HEK293 (cell line): ENCODE results near the gene VKORC1.

Experiments used
- CTCF ChIA-PET: fragments of 350-600 bp; formaldehyde crosslinking; extraction: SDS; loops from one replicate; lab custom pipeline; 2021; ENCODE audit warnings: antibody characterized with exemption; lab: Yijun Ruan, JAX
- POLR2A ChIA-PET: fragments of 300-600 bp; formaldehyde crosslinking; extraction: SDS; loops from one replicate; lab custom pipeline; 2020; ENCODE audit warnings: antibody characterized with exemption, inconsistent platforms; lab: Yijun Ruan, JAX
- H3K27ac ChIP-seq: fragments of 200-500 bp; sonication (Bioruptor generic); 2 replicates; pipeline ENCODE4 v1.5.1; 2014; ENCODE audit warnings: low read depth, low read length, control low read depth, inconsistent platforms; ENCODE audit errors: extremely low read depth
- H3K36me3 ChIP-seq, 2 experiments: fragments of 200-500 bp in 1 of 2; sonication (Bioruptor generic) in 1 of 2; 1 replicate in 1 of 2; 2 replicates in 1 of 2; pipeline ENCODE4 v1.5.1; 2014 to 2017; ENCODE audit warnings: inconsistent platforms in 2 of 2, low read length in 2 of 2; ENCODE audit not compliant: control insufficient read depth in 2 of 2, insufficient read depth in 1 of 2
- H3K4me1 ChIP-seq: fragments of 200-500 bp; sonication (Bioruptor generic); 2 replicates; pipeline ENCODE4 v1.5.1; 2014; ENCODE audit warnings: mild to moderate bottlenecking, low read length, inconsistent platforms; ENCODE audit not compliant: control insufficient read depth, insufficient read depth
- H3K4me3 ChIP-seq: 2 replicates; pipeline ENCODE4 v1.5.1; 2011; ENCODE audit warnings: low read depth, mild to moderate bottlenecking, control low read depth, low read length, moderate library complexity
- H3K9me3 ChIP-seq: fragments of 200-500 bp; sonication (Bioruptor generic); 2 replicates; pipeline ENCODE4 v1.5.1; 2014; ENCODE audit warnings: low read depth, low read length, inconsistent platforms; ENCODE audit not compliant: control insufficient read depth, insufficient read depth
- FEZF1 ChIP-seq: fragments of 450-650 bp; formaldehyde crosslinking; IDR thresholded peaks from 2 replicates; pipeline ENCODE4 v1.5.1; 2016; ENCODE audit warnings: missing biosample characterization, missing genetic modification characterization
- GLI2 ChIP-seq: fragments of 450-650 bp; formaldehyde crosslinking; IDR thresholded peaks from 2 replicates; pipeline ENCODE4; 2017; ENCODE audit warnings: missing biosample characterization, missing genetic modification characterization, low read depth, borderline replicate concordance
- HOXA7 ChIP-seq: sonication (generic); formaldehyde crosslinking; IDR thresholded peaks from 2 replicates; pipeline ENCODE4 v1.8.1; 2022; ENCODE audit warnings: missing genetic modification reagents, borderline replicate concordance
- KLF7 ChIP-seq: fragments of 450-650 bp; formaldehyde crosslinking; IDR thresholded peaks from 2 replicates; pipeline ENCODE4 v1.5.1; 2016; ENCODE audit warnings: missing biosample characterization, missing genetic modification characterization, borderline replicate concordance
- KLF9 ChIP-seq: fragments of 450-650 bp; formaldehyde crosslinking; IDR thresholded peaks from 2 replicates; pipeline ENCODE4 v1.5.1; 2016; ENCODE audit warnings: missing biosample characterization, missing genetic modification characterization, low read depth
- PRDM10 ChIP-seq: fragments of 450-650 bp; formaldehyde crosslinking; IDR thresholded peaks from 2 replicates; pipeline ENCODE4 v1.5.1; 2016; ENCODE audit warnings: missing biosample characterization, missing genetic modification characterization
- SP2 ChIP-seq: fragments of 450-650 bp; formaldehyde crosslinking; IDR thresholded peaks from 2 replicates; pipeline ENCODE4 v1.5.1; 2016; ENCODE audit warnings: missing biosample characterization, missing genetic modification characterization
- ZFHX2 ChIP-seq: fragments of 450-650 bp; formaldehyde crosslinking; conservative IDR thresholded peaks from 2 replicates; pipeline ENCODE4 v1.5.1; 2016; ENCODE audit warnings: missing biosample characterization, missing genetic modification characterization
- ZNF140 ChIP-seq: fragments of 450-650 bp; formaldehyde crosslinking; IDR thresholded peaks from 2 replicates; pipeline ENCODE4 v1.5.1; 2016; ENCODE audit warnings: missing biosample characterization, missing genetic modification characterization
- ZNF16 ChIP-seq: fragments of 450-650 bp; formaldehyde crosslinking; IDR thresholded peaks from 2 replicates; pipeline ENCODE4 v1.5.1; 2016; ENCODE audit warnings: low read depth, missing biosample characterization, missing genetic modification characterization
- ZNF211 ChIP-seq: fragments of 450-650 bp; formaldehyde crosslinking; IDR thresholded peaks from 2 replicates; pipeline ENCODE4 v1.5.1; 2016; ENCODE audit warnings: low read depth, missing biosample characterization, missing genetic modification characterization
- ZNF24 ChIP-seq: fragments of 450-650 bp; formaldehyde crosslinking; IDR thresholded peaks from 2 replicates; pipeline ENCODE4 v1.5.1; 2016; ENCODE audit warnings: missing biosample characterization, missing genetic modification characterization
- ZNF248 ChIP-seq: fragments of 450-650 bp; formaldehyde crosslinking; IDR thresholded peaks from 2 replicates; pipeline ENCODE4 v1.5.1; 2017; ENCODE audit warnings: missing biosample characterization, missing genetic modification characterization
- ZNF266 ChIP-seq: fragments of 450-650 bp; formaldehyde crosslinking; IDR thresholded peaks from 2 replicates; pipeline ENCODE4 v1.5.1; 2016; ENCODE audit warnings: missing biosample characterization, missing genetic modification characterization, low read depth
- ZNF37A ChIP-seq: fragments of 450-650 bp; IDR thresholded peaks from 2 replicates; pipeline ENCODE4 v1.5.1; 2018; ENCODE audit warnings: missing biosample characterization, missing genetic modification characterization
- ZNF404 ChIP-seq: fragments of 450-650 bp; formaldehyde crosslinking; IDR thresholded peaks from 2 replicates; pipeline ENCODE4 v1.5.1; 2017; ENCODE audit warnings: missing biosample characterization, missing genetic modification characterization
- ZNF514 ChIP-seq: fragments of 450-650 bp; formaldehyde crosslinking; IDR thresholded peaks from 2 replicates; pipeline ENCODE4 v1.5.1; 2016; ENCODE audit warnings: missing biosample characterization, missing genetic modification characterization
- ZNF530 ChIP-seq: fragments of 450-650 bp; formaldehyde crosslinking; IDR thresholded peaks from 2 replicates; pipeline ENCODE4 v1.5.1; 2016; ENCODE audit warnings: low read depth, missing biosample characterization, missing genetic modification characterization
- ZNF544 ChIP-seq: fragments of 450-650 bp; formaldehyde crosslinking; IDR thresholded peaks from 2 replicates; pipeline ENCODE4 v1.5.0; 2017; ENCODE audit warnings: missing biosample characterization, missing genetic modification characterization
- ZNF548 ChIP-seq: fragments of 450-650 bp; formaldehyde crosslinking; IDR thresholded peaks from 2 replicates; pipeline ENCODE4 v1.5.1; 2016; ENCODE audit warnings: missing biosample characterization, missing genetic modification characterization
- ZNF555 ChIP-seq: fragments of 450-650 bp; formaldehyde crosslinking; conservative IDR thresholded peaks from 2 replicates; pipeline ENCODE4 v1.5.1; 2017; ENCODE audit warnings: missing biosample characterization, mild to moderate bottlenecking, missing genetic modification characterization, inconsistent platforms
- ZNF561 ChIP-seq: fragments of 450-650 bp; IDR thresholded peaks from 2 replicates; pipeline ENCODE4 v1.5.1; 2018; ENCODE audit warnings: missing biosample characterization, missing genetic modification characterization, borderline replicate concordance
- ZNF596 ChIP-seq: fragments of 450-650 bp; IDR thresholded peaks from 2 replicates; pipeline ENCODE4 v1.5.0; 2018; ENCODE audit warnings: missing biosample characterization, mild to moderate bottlenecking, missing genetic modification characterization, moderate library complexity
- ZNF629 ChIP-seq: fragments of 450-650 bp; formaldehyde crosslinking; IDR thresholded peaks from 2 replicates; pipeline ENCODE4 v1.5.1; 2017; ENCODE audit warnings: missing biosample characterization, missing genetic modification characterization
- ZNF677 ChIP-seq: fragments of 450-650 bp; IDR thresholded peaks from 2 replicates; pipeline ENCODE4 v1.5.0; 2018; ENCODE audit warnings: missing biosample characterization, mild to moderate bottlenecking, missing genetic modification characterization, moderate library complexity
- ZNF707 ChIP-seq: fragments of 450-650 bp; formaldehyde crosslinking; IDR thresholded peaks from 2 replicates; pipeline ENCODE4 v1.5.1; 2016; ENCODE audit warnings: missing biosample characterization, missing genetic modification characterization
- TF ChIP-seq, protein P1 (sequence below): fragments of 450-650 bp; formaldehyde crosslinking; IDR thresholded peaks from 2 replicates; pipeline ENCODE4 v1.5.1; 2016; ENCODE audit warnings: missing biosample characterization, missing genetic modification characterization
- TF ChIP-seq, protein P2 (sequence below): fragments of 450-650 bp; formaldehyde crosslinking; IDR thresholded peaks from 2 replicates; pipeline ENCODE4 v1.5.1; 2016; ENCODE audit warnings: missing biosample characterization, missing genetic modification characterization
- TF ChIP-seq, protein P3 (sequence below): fragments of 450-650 bp; formaldehyde crosslinking; IDR thresholded peaks from 2 replicates; pipeline ENCODE4 v1.5.0; 2017; ENCODE audit warnings: missing biosample characterization, missing genetic modification characterization, borderline replicate concordance

Gene VKORC1

DNA sequence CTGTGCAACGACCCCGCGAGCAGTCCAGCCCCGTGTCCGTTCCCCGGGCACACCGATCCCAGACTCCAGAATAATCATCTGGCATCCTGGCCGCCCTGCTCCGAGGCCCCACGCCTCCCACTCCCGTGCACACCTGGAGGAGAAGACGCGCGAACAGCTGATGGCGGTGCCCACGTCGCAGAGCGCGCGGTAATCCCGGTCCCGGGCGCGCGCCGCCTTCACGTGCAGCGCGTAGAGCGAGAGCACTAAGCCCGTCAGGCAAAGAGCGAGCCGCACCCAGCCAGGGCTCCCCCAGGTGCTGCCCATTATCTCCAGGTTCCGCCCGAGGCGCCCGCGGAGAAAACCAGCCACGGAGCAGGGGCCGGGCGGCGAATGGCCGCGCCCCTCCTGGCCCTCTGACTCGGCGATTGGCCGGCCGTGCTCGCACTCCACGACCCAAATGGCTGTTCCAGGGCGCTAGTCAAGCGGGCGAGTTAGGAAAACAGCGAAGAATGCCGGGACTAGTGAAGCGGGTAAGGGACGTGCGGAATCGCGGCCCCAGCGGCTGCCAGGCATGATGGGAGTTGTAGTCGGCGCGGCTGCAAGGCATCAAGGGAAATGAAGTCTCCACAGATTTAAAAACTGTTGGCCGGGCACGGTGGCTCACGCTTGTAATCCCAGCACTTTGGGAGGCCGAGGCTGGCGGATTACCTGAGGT lies at the start of gene VKORC1 (continued):
- TF ChIP-seq PRDM10 (tag by site-specific recombination) (peak; percentile 67), ZNF16 (tag by site-specific recombination) (no peak), ZNF561 (tag by site-specific recombination) (peak; percentile 85; the same call in 1 of the 2 replicates), ZNF140 (tag by site-specific recombination) (peak; percentile 71), ZNF707 (tag by site-specific recombination) (no peak), ZNF248 (tag by site-specific recombination) (no peak), HOXA7 (CRISPR knock-in tag) (no peak), ZNF37A (tag by site-specific recombination) (no peak), ZNF548 (tag by site-specific recombination) (no peak), ZNF629 (tag by site-specific recombination) (peak; percentile 55), ZNF24 (tag by site-specific recombination) (no peak), ZNF266 (tag by site-specific recombination) (no peak), GLI2 (tag by site-specific recombination) (no peak), ZNF677 (no peak), ZNF544 (no peak), KLF9 (tag by site-specific recombination) (peak; percentile 64), ZNF555 (tag by site-specific recombination) (no peak), FEZF1 (tag by site-specific recombination) (peak; percentile 52; the same call in 1 of the 2 replicates), ZFHX2 (tag by site-specific recombination) (0 out of 2 replicates have a peak, but pooled peaks have one; percentile 45)
- TF ChIP-seq, protein P1, sequence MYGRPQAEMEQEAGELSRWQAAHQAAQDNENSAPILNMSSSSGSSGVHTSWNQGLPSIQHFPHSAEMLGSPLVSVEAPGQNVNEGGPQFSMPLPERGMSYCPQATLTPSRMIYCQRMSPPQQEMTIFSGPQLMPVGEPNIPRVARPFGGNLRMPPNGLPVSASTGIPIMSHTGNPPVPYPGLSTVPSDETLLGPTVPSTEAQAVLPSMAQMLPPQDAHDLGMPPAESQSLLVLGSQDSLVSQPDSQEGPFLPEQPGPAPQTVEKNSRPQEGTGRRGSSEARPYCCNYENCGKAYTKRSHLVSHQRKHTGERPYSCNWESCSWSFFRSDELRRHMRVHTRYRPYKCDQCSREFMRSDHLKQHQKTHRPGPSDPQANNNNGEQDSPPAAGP (tag by site-specific recombination): peak; percentile 71
- TF ChIP-seq, protein P2, sequence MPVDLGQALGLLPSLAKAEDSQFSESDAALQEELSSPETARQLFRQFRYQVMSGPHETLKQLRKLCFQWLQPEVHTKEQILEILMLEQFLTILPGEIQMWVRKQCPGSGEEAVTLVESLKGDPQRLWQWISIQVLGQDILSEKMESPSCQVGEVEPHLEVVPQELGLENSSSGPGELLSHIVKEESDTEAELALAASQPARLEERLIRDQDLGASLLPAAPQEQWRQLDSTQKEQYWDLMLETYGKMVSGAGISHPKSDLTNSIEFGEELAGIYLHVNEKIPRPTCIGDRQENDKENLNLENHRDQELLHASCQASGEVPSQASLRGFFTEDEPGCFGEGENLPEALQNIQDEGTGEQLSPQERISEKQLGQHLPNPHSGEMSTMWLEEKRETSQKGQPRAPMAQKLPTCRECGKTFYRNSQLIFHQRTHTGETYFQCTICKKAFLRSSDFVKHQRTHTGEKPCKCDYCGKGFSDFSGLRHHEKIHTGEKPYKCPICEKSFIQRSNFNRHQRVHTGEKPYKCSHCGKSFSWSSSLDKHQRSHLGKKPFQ: peak; percentile 74

DNA sequence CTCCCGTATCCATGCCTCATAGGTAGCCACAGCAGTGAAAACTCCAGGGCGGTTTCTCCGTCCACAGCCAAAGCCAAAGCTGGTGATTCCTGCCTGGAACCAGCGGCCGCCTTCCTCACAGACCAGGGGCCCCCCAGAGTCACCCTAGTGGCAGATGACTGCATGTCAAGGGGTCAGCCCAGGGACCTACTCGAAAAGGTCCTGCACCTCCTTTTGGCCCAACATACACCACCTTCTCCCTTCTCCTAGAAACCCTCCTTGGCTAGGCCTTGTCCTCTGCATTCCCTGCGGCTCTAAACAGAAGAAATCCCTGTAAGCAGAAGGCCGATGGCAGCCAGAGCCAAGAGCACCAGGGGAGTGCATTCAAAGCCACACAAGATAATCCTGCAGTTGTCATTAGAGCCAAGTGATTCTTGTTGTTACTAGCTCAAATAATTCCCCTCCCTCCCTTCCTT lies 49.1 kb upstream of the VKORC1 start:
- H3K4me1 ChIP-seq: no peaks in the 10 kb centered on the region; the same call in 1 of the 2 replicates
- no peaks in the 10 kb centered on the region for H3K9me3 ChIP-seq
- no peak overlapping the region for H3K4me3 ChIP-seq
- H3K27ac ChIP-seq: no peak overlapping the region
- ChIA-PET CTCF (interaction anchor here (0.9 to 3.0 kb wide), 9 partner anchors 9 to 191 kb away, joined by 3 to 20 read pairs (median 5); partner anchors contain the start of gene HSD3B7), POLR2A (interaction anchor here (0.6 to 4.8 kb wide), 4 partner anchors 14 to 66 kb away, joined by 3 to 107 read pairs (median 54); partner anchors contain the start of genes FUS and KAT8)
- no peaks in the 10 kb centered on the region for H3K36me3 ChIP-seq
- TF ChIP-seq, protein P3, sequence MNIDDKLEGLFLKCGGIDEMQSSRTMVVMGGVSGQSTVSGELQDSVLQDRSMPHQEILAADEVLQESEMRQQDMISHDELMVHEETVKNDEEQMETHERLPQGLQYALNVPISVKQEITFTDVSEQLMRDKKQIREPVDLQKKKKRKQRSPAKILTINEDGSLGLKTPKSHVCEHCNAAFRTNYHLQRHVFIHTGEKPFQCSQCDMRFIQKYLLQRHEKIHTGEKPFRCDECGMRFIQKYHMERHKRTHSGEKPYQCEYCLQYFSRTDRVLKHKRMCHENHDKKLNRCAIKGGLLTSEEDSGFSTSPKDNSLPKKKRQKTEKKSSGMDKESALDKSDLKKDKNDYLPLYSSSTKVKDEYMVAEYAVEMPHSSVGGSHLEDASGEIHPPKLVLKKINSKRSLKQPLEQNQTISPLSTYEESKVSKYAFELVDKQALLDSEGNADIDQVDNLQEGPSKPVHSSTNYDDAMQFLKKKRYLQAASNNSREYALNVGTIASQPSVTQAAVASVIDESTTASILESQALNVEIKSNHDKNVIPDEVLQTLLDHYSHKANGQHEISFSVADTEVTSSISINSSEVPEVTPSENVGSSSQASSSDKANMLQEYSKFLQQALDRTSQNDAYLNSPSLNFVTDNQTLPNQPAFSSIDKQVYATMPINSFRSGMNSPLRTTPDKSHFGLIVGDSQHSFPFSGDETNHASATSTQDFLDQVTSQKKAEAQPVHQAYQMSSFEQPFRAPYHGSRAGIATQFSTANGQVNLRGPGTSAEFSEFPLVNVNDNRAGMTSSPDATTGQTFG (tag by site-specific recombination): no peak
- TF ChIP-seq ZNF530 (tag by site-specific recombination) (no peak), KLF7 (tag by site-specific recombination) (no peak), ZNF211 (tag by site-specific recombination) (no peak), SP2 (tag by site-specific recombination) (no peak), ZNF596 (no peak), ZNF514 (tag by site-specific recombination) (no peak), ZNF404 (tag by site-specific recombination) (no peak)
